COLO829 (cell line): ENCODE results near the gene SYT13.

Experiments
- DNase-seq: peaks from one replicate; pipeline ENCODE4 v3.0.0; 2012; ENCODE audit warnings: low spot score

Gene SYT13

DNA sequence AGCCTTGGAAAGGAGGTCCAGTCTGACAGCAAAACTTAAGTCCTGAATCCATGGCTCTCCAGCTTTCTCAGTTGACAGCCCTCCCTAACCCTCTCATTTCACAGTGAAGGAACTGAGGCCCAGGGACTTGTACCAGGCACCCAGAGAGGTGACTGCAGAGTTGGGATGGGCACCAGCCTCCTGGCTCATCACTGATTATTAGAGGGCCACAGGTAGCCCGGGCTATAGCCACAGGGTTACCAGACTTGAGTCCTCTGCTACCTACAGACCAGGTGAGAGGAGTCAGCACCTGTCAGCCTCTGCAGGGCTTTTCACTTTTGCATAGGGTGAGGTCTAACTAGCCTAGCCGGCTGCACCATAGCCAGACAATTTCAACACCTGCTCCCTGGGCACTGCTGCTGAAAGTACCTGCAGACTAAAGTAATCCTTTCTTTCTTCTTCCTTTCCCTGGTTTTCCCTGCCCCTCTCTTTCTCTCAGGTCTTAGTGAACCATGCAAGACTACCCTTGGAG, 37.6 kb downstream of the SYT13 start:
- no peak for DNase-seq

DNA sequence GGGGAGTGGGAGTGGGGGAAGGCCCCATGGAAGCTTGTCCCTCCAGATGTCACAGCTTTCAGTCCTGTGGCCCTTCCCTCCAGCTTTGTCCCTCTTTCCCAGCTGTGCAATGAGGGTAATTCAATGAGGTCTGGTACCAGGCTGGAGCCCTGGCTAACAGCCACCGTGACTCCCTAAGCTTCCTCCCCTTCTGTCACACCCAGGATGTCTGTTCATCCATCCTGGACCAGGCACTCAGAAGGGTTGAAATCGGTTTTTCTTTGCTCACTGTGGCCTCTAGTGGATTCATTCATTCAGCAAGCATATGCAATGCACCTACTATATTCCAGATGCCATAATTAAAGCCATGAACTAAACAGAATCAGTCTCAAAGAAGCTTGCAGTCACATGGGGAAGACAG, 38.7 kb downstream of the SYT13 start:
- no peak for DNase-seq

DNA sequence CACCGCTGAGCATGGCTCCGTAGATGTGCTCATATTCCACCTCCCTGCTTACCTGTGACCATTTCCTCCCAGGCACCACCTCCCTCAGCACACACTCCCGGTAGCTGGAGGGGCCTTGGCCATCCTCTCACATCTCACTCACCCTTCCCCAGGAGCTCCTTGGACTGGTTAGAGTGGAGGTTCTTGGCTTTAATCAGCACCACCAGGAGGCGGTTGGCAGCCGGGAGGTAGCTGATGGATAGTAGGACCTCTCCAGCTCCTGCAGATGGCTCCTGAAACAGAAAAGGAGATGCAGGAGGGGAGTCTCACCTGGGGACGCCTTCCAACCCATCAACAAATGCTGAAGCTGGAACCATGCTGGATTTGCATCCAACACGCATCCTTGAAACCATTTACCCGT, 39.9 kb downstream of the SYT13 start:
- DNase-seq = no peak

DNA sequence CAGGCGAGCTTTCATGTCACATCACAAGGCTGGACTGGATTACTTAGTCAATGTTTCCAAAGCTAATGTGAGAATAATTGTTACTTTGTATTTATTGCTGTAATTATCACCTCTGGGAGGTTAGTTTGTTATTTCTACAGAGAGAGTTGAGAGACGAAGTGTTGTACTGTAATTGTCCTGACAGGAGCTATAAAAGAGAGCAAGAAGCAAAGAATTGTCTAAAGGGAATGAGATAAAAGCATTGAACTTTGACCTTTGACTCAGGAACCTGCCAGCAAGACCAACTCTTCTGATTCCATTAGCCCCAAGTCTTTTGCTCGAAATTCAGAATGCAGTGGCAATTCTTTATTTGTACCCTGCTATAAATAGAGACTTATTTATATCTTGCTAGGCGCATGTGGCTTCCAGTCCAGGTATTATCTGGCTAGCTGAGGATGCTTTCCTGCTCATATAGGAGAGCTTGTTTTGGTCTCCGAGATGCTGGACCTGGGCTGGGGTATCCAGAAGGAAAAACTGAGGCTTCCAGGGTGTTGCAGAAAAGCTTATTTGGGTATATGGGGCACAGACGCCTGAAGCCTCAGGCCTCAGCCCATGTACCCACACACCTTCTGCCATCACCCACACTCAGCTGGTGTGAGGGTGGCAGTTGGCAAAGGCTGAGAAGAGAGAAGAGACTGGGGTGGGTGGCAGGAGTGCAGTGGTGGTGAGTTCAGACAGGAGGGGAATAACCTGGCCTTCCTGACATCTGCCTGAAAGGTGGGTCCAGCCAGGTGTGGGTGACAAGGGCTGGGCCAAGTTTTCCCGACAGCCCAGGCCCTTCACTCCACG, 40.7 kb downstream of the SYT13 start:
- no peak for DNase-seq

DNA sequence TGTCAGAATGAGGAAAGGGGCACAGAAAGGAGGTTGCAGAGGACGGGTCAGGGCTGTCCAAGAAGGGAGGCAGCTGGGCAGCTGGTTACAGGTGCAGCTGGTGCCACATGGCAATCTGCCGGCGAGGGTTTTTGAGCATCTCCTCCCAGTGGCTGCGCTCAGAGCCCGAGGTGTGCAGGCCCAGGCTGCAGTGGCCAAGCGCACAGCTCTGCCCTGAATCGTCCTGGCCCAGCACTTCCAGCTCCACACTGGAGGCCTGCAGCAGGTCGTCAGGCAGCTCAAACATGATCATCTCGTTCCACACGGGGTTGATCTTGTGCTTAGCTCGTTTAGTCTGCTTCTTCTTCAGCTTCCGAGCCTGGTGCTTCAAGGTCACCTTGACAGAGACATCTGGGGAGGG, 42.2 kb downstream of the SYT13 start:
- DNase-seq = no peak

DNA sequence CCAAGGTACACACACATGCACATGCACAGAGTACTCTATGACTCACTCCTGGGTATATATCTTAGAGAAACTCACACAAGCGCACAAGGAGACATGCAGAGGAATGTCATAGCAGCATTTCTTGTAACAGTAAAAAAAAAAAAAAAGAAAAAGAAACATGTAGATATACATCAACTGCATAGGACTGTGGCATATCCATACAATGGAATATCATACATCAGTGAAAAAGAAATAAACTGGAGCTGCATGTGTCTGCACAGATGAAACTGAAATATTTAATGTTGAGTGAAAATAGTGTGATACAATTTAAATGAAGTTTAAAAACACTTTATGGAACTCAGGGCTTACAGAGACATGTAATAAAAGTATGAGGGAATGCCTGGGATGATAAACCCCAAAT, 46.4 kb downstream of the SYT13 start:
- DNase-seq = no peak

DNA sequence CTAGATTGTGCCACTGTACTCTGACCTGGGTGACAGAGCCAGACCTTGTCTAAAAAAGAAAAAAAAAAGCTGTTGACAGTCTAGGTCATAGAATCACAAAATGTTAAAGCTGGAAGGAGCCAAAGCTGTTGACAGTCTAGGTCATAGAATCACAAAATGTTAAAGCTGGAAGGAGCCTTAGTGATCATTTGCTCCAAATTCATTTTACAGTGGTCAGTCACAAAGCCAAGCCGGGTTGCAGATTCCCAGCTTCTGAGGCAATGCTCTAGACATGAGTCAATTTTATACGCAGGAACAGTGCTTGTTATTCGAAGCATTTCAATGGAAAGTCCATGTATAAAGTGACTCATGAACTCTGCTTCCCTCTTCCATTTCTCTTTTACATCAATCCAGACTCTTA, 47.4 kb downstream of the SYT13 start:
- DNase-seq = peak; percentile 29

DNA sequence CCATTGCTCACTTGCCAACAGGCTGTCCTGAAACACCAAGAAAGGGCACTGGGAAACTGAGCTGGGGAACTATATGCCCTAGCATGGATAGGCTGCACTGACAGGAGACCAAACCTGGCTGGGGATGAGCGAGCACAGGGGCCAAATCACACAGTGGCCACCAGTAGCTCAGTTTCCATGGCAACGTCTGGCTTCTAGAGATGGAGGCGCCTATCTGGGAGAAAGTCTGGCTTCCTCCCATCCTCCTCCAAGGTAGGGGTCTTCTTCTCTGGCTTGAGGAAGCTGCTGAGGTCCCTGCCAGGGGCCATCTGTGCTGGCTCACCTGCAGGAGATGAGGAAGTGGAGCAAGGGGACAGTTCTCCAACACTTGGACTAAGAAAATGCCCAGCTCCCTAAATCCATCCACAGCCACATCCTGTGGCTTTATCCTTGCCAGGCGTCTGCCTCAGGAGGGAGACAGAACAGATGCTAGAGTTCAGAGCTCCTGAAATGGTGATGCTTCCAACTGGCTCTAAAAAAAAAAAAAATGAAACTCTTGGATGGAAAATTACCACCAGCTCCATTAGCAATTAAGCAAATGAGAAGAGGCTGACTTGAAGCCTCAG, 48.3 kb downstream of the SYT13 start:
- no peak for DNase-seq

DNA sequence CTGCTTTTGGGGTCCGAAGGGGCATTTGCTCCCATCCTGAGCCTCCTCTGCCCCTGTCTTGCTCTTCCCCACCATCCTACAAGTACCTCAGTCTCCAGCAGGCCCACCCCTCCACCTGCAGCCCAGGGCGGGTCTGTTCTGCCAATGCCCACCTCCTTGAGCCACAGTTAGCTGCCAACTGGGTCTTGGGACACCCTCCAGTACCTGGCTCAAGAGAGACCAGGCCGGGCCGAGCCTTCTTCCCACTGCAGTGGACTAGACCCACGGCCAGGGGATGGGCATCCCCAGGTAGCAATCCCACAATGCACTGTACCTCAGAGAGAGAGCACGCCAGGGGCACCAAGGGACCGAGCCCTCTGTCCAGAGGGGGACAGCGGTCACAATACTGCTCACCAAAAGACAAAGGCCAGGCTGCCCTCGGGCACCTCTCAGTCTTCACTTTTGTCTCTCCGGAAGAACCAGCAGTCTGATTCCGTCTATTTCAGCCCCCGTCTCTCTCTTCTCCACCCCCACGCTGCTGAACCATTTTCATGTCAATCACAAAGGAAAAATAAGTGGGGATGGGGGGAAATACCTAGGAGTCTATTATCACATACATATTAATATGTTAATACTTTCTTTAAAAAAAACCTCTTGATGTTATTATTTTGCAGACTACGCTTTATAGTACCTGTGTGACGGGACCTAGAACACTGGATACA, 51.7 kb downstream of the SYT13 start:
- DNase-seq = no peak

DNA sequence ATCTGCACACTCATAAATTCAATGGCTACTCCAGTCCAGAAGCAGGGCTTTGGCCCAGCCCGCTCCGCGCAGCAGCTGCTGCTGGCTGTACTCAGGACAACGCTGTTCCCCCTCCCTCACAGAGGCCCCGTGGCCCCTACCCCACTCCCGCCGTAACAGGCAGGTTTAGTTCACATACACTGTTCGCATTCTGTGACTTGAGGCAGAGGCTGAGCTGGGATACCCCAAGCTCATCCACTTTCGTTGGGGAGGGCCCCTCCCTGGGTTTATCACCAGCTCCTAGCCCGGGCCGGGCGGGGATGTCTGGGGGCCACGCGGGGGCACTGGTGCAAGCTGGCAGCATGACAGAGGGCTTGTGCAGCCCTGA, 52.4 kb downstream of the SYT13 start:
- DNase-seq = no peak

DNA sequence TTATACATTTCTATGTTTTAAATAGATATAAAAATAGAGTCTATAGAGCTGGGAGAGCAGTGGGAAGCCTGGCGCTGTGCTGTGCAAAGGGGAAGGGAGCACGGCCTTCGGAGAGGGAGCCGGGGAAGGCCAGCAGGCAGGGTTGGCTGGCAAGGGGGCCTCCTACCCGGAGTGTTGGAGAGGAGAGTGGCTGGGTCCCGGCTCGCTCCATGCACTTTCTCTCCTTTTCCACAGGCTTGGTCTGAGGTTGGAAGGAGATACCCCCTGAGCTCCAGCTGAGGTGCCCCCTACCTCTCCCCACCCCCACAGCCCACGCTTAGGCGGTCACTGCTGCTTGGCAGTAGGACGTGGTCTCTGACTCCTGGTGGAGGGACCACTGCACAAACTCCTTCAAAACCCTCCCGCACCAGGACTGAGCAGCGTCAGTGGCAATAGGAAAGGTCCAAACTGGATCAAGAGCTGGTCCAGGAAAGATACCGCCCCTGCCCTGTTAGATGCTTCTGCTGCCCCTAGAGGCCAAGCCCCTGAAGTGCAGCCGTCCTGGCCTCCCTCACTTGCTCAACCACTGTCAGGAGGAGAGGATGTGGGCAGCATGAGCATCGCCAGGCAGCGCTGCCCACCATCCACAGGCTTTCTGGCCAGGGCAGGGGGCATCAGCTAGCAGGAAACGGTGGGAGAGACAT, 52.9 kb downstream of the SYT13 start:
- peak; percentile 76 for DNase-seq

DNA sequence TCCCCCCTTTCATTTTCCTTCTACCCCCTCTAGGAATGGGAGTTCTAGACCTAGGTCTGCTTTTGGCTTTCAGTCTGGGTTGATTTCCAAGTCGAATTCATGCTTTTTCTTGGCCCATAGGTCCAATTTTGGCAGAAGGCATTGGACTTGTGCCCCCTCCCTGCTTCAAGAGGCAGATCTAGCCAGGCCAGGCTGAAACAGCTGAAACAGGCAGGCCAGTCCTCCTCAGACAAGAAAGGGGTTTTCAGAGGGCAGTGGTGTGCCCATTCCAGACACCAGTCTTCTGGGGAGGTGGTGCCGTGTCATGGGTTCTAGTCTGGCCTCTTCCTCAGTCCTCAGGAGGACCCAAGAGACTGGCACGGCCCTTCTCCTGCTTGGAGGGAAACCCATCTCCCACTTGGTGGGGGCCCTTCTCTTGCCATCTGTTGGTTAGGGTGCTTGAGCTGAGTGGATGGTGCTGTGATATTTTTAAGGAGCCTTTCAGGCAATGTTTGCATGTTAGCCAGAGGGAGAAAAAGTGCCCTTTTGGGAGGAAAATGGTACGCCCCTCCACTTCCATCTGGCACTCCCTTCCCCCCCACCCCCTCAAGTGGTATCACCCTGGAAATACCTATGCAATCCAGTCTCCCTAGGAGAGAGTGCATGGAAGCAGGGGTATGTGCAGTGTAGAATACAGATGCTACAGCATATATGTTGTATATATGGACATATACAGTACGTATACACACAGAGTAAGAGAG, 53.6 kb downstream of the SYT13 start:
- no peak for DNase-seq

DNA sequence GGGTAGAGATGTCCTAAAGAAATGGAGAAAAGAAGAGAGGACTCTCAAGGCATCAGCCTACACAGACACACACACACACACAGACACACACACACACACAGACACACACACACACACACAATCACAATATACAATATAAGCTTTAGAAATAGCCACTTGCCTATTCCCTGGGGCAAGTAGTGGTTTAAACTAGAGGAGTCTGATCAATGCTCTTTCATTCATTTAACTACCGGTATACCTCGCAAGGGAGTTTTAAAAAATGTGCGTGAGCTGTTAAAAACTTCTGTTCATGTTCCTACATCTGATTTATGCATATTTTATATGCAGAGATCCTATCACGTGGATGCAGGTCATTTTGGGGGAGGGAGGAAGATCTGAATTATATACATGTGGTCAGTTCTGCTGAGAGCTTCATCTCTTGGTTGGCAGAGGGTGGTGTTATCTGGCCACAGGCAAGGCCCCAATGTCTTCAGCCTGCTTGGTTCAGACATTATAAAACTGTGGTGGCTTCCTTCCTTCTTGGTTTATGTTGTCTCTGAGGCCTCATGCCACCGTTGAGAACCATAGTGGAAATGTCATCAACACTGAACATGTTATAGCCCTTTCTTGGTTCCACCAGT, 56.6 kb downstream of the SYT13 start:
- DNase-seq = peak; percentile 48

DNA sequence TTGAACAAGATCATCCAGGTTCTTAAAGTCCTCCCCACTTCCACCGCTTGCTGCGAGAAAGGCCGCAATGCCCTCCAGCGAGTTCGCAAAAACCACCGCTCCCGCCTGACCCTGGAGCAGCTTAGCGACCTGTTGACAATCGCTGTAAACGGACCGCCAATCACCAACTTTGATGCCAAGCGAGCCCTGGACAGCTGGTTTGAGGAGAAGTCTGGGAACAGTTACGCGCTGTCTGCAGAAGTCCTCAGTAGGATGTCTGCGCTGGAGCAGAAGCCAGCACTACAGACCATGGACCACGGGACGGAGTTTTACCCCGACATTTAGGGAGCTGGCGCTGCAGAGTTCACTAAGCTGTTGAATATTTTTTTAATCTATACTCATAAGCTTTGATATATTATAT, 58.3 kb downstream of the SYT13 start:
- no peak for DNase-seq

DNA sequence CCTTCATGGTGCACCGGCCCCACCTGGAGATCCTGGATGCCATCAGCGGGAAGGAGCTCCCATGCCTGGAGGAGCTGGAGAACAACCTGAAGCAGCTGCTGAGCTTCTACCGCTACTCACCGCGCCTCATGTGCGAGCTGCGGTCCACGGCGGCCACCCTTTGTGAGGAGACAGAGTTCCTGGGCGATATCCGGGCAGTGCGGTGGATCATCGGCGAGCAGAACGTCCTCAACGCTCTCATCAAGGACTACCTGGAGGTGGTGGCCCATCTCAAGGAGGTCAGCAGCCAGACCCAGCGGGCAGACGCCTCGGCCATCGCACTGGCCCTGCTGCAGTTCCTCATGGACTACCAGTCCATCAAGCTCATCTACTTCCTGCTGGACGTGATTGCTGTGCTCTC, 59.2 kb downstream of the SYT13 start:
- no peak for DNase-seq

DNA sequence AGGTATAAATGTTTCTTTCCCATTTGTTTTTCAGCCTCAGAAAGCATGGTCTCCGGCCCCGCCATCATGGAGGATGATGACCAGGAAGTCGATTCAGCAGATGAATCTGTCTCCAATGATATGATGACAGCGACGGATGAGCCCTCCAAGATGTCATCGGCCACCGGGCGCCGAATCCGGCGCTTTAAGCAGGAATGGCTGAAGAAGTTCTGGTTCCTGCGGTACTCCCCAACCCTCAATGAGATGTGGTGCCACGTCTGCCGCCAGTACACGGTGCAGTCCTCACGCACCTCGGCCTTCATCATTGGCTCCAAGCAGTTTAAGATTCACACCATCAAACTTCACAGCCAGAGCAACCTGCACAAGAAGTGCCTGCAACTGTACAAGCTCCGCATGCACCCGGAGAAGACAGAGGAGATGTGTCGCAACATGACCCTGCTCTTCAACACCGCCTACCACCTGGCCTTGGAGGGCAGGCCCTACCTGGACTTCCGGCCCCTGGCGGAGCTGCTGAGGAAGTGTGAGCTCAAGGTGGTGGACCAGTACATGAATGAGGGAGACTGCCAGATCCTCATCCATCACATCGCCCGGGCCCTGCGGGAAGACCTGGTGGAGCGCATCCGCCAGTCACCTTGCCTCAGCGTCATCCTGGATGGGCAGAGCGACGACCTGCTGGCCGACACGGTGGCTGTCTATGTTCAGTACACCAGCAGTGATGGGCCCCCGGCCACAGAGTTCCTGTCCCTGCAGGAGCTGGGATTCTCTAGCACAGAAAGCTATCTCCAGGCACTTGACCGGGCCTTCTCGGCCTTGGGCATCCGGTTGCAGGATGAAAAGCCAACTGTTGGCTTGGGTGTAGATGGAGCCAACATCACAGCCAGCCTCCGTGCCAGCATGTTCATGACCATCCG, 59.9 kb downstream of the SYT13 start:
- no peak for DNase-seq

DNA sequence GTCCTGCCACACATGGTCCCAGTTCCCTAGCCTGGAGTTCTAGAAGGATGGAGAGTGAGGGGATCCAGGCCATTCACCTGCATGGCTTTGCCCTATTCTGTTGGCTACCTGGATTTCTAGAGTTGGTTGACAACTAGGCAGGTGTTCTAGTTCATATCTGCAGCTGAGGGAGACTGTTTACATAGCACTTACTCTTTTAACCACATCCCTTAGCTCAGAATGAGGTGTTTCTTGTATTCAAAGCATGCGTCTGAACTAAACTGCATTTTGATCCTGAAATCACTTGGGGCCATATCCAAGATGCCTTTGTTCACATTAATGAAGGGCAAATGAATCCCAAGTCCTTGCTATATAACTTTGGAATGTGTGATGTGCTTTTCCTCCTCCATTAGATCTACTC, 60.9 kb downstream of the SYT13 start:
- DNase-seq = no peak

DNA sequence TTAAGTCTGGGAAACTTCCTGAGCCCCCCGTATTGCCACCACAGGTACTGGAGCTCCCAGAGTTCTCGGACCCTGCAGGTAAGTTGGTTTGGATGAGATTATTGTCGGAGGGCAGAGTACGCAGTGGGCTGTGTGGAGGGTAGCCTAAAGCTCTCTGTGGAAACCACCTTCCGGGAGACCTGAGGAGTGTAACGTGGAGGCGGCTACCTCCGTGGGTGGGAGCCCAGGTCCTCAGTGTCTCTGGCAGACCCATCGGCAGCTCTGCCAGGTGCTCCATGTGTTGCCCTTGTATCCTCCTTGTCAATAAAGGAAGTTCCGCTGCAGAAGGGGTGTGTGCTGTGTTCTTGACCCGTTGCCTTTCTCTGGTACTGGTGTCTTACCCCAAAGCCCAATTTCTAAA, 61.4 kb downstream of the SYT13 start:
- DNase-seq = no peak

DNA sequence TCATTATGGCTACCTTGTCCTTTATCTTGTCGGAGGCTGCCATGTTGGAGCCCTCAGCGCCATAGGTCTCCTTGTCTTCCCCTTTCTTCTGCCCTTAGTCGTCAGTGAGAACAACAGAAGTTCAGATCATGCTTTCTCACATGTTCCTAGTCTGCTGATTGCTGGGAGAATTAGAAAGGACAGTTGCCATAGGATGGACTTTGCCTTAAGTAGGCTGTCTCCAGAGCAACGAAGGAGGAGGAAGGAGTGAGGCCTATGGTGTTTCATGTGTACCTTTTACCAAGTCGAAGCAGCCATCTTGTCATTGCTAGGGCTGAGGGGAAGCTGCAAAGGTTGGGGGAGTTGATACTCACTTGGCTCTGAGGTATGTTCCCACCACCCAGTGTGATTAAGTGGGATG, 62.6 kb downstream of the SYT13 start:
- DNase-seq = no peak

DNA sequence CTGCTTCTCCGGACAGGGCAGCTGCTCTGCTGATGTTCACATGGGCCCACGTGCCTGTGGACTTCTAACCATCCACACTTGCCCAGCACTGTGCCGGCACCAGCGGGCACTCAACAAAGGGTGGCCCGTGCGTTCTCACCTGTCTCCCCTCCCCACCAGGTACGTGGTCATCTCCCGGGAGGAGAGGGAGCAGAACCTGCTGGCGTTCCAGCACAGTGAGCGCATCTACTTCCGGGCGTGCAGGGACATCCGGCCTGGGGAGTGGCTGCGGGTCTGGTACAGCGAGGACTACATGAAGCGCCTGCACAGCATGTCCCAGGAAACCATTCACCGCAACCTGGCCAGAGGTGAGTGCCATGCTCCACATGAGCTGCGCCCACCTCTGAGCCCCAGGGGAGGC, 66.7 kb downstream of the SYT13 start:
- no peak for DNase-seq
